Stomach (tissue), 9 donors: ENCODE results near the gene DENND1B. TPM values are rescaled to one million over a fixed set of nuclear protein-coding genes. Genes with fewer than 3 reads are reported as not detected.

Experiments used
- DNase-seq, 2 donors: peaks; one replicate each; pipeline versions ENCODE4 v3.0.0 to v3.0.0-alpha.2; 2013 to 2019
- H3K27ac ChIP-seq, 5 donors: fragments of 200-600 bp in 4 of 5; sonication (generic) in 4 of 5; one replicate each; pipeline ENCODE4 v1.5.1; 2013 to 2019; ENCODE audit warnings: mild to moderate bottlenecking in 1 of 5, moderate library complexity in 1 of 5
- H3K27me3 ChIP-seq, 3 donors: fragments of 200-600 bp; sonication (generic); one replicate each; pipeline ENCODE4 v1.5.1; 2017 to 2019; ENCODE audit warnings: mixed run types in 1 of 3
- H3K36me3 ChIP-seq, 4 donors: fragments of 200-600 bp; sonication (generic); 1 replicate in 3 of 4; 2 replicates in 1 of 4; pipeline ENCODE4 v1.5.1; 2016 to 2019
- H3K4me1 ChIP-seq, 4 donors: fragments of 200-600 bp; sonication (generic); one replicate each; pipeline ENCODE4 v1.5.1; 2016 to 2019
- H3K4me3 ChIP-seq, 4 donors: fragments of 200-600 bp; sonication (generic) in 3 of 4; one replicate each; pipeline ENCODE4 v1.5.1; 2016 to 2019; ENCODE audit warnings: mild to moderate bottlenecking in 1 of 4
- H3K9me3 ChIP-seq, 4 donors: fragments of 200-600 bp; sonication (generic); one replicate each; pipeline ENCODE4 v1.5.1; 2016 to 2019
- CTCF ChIP-seq, 7 experiments: fragments of 450-650 bp in 4 of 7; fragments of 200-600 bp in 3 of 7; sonication (generic) in 3 of 7; IDR thresholded peaks; one replicate each; pipeline ENCODE4 v1.5.1; 2016 to 2019; ENCODE audit warnings: antibody characterized with exemption in 7 of 7, control low read depth in 2 of 7, mild to moderate bottlenecking in 1 of 7
- EP300 ChIP-seq: sonication (generic); formaldehyde crosslinking; IDR thresholded peaks from one replicate; pipeline ENCODE4 v1.6.1; 2017; ENCODE audit warnings: antibody characterized with exemption
- POLR2A ChIP-seq, 4 donors: fragments of 450-650 bp; IDR thresholded peaks; one replicate each; pipeline ENCODE4 v1.6.1; 2016; ENCODE audit warnings: antibody characterized with exemption in 4 of 4, control low read depth in 2 of 4, mild to moderate bottlenecking in 1 of 4, moderate library complexity in 1 of 4
- POLR2AphosphoS5 ChIP-seq, 3 donors: sonication (generic); formaldehyde crosslinking; IDR thresholded peaks; one replicate each; pipeline ENCODE4 v1.6.1; 2016; ENCODE audit warnings: antibody characterized with exemption in 3 of 3
- WGBS, 5 donors: extraction: QIAGEN DNeasy Blood & Tissue Kit in 3 of 5; methylation state at CpG; one replicate each; pipeline versions ENCODE4 v1.1.5 to v1.1.7; 2013 to 2018; 5-methylcytosine and 5-hydroxymethylcytosine counted together
- intact Hi-C: fragments of 100-400 bp; cut with DNase I; formaldehyde crosslinking; loops from one replicate; pipeline ENCODE4 v1.15.1; 2023; ENCODE audit warnings: low total_unique reads
- polyA plus RNA-seq, 3 donors: library from polyadenylated mRNA; stranded (reverse); fragments of 200-250 nt; gene quantifications; one replicate each; pipeline ENCODE4 v1.2.3, GENCODE V29; 2013
- total RNA-seq, 5 donors: library from RNA; depleted of rRNA; stranded (reverse); fragments of >200 nt; gene quantifications; one replicate each; pipeline versions ENCODE4 v1.1.0 to v1.2.3, GENCODE V29; 2014 to 2016
- donor health status: healthy with polysubstance abuse.
- donor health status: Bipolar disorder and iron deficiency.
- donor health status: healthy.

Gene DENND1B
- total and polyA plus RNA-seq, 8 donors: 2.9 to 435 (median 13.7) TPM

DNA sequence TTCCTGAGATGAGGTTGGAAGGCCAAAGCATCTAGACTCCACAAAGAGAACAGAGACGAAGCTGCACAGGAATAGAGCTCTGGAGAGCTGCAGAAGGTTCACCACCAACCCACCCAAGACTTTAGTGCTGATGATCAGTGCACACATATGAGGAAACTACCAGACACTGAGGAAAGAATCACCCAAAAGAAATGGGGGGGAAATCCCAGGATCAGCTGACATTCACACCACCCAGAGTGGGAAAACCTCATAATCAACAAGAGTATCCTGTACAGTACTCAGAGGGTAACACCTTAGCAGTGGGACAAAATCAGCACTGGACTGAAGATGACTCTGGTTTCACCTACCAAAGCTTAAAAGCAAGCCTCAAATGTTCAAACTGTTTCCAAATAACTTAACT lies 36.4 kb downstream of the DENND1B start:
- Histone ChIP-seq H3K36me3 (no peaks in the 10 kb centered on the region), H3K4me3 (no peak overlapping the region), H3K27me3 (no peaks in the 10 kb centered on the region), H3K4me1 (peaks cover 0 to 34% (median 6%) of the 10 kb centered on the region in 4 donors), H3K27ac (no peak overlapping the region), H3K9me3 (no peaks in the 10 kb centered on the region)
- TF ChIP-seq POLR2AphosphoS5 (IDR thresholded peaks at IDR 0.05) (no peak), CTCF (IDR thresholded peaks at IDR 0.05) (no peak), POLR2A (IDR thresholded peaks at IDR 0.05) (no peak), EP300 (no peak)
- WGBS, 5 donors: 0 to 90% (median 36%) methylated on average over 1 of the region's 1 CpG
- intact Hi-C loops: no loop called here
- no peak for DNase-seq

GRCh38 chr1:197737916-197738315 lies 37.4 kb downstream of the DENND1B start:
- no peak for DNase-seq
- H3K9me3 ChIP-seq: no peaks in the 10 kb centered on the region
- no peak overlapping the region for H3K4me3 ChIP-seq
- no peaks in the 10 kb centered on the region for H3K36me3 ChIP-seq
- 32 to 61% (median 50%) methylated on average over 1 of the region's 1 CpG for WGBS, 5 donors
- intact Hi-C loops: no loop called here
- peaks cover 0 to 34% (median 6%) of the 10 kb centered on the region in 4 donors for H3K4me1 ChIP-seq
- TF ChIP-seq CTCF (IDR thresholded peaks at IDR 0.05) (no peak), POLR2A (IDR thresholded peaks at IDR 0.05) (no peak), EP300 (no peak), POLR2AphosphoS5 (IDR thresholded peaks at IDR 0.05) (no peak)
- no peaks in the 10 kb centered on the region for H3K27me3 ChIP-seq
- H3K27ac ChIP-seq: no peak overlapping the region

DNA sequence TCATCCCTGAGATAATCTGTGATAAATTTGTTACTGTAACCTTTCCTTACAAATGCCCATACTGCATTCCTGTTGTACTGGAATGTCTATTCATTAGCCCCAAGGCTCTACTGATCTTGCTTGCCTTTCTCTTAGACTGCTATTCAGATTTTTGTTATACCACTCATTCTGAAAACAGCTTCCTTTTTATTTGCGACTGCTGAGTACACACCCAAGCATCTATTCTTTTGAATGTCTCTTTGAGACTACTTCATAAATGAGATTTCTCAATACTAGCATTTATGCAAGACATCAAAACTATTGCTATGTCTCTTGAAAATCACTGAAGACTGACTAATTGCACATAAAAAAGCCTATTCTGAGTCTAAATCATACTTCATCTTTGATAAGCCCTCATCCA lies 38.6 kb downstream of the DENND1B start:
- DNase-seq: no peak
- H3K4me1 ChIP-seq: peaks cover 0 to 26% (median 6%) of the 10 kb centered on the region in 4 donors
- intact Hi-C loops: no loop called here
- no peaks in the 10 kb centered on the region for H3K36me3 ChIP-seq
- H3K27ac ChIP-seq: no peak overlapping the region
- no peaks in the 10 kb centered on the region for H3K27me3 ChIP-seq
- H3K9me3 ChIP-seq: no peaks in the 10 kb centered on the region
- WGBS, 5 donors: 63 to 83% (median 72%) methylated on average over 1 of the region's 1 CpG
- no peak for TF ChIP-seq POLR2A (IDR thresholded peaks at IDR 0.05)
- no peak for TF ChIP-seq CTCF (IDR thresholded peaks at IDR 0.05)
- TF ChIP-seq EP300: no peak
- no peak for TF ChIP-seq POLR2AphosphoS5 (IDR thresholded peaks at IDR 0.05)
- H3K4me3 ChIP-seq: no peak overlapping the region

DNA sequence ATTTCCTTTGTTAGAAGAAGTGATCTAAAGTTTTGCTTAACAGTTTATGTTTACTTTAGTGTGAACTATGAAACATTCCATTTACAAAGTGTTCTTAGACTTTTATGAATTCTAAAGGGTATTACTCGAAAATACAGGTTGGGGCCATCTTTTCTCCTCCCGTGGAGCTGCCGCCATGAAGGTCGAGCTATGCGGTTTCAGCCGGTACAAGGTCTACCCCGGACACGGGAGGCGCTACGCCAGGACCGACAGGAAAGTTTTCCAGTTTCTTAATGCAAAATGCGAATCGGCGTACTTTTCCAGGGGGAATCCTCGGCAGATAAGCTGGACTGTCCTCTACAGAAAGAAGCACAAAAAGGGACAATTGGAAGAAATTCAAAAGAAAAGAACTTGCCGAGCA lies 39.8 kb downstream of the DENND1B start:
- no peak for TF ChIP-seq CTCF (IDR thresholded peaks at IDR 0.05)
- no peak for TF ChIP-seq POLR2A (IDR thresholded peaks at IDR 0.05)
- TF ChIP-seq POLR2AphosphoS5 (IDR thresholded peaks at IDR 0.05): no peak
- TF ChIP-seq EP300: no peak
- H3K27ac ChIP-seq: no peak overlapping the region
- H3K27me3 ChIP-seq: no peaks in the 10 kb centered on the region
- H3K36me3 ChIP-seq: no peaks in the 10 kb centered on the region
- DNase-seq: no peak
- H3K4me3 ChIP-seq: no peak overlapping the region
- peaks cover 0 to 16% (median 6%) of the 10 kb centered on the region in 4 donors for H3K4me1 ChIP-seq
- intact Hi-C loops: no loop called here
- no peaks in the 10 kb centered on the region for H3K9me3 ChIP-seq
- WGBS, 5 donors: 93 to 97% (median 96%) methylated on average over 16 of the region's 16 CpGs
